RWPE2 (cell line): Measurements from ENCODE around the gene ADSS1.

ENCODE experiments used
- ATAC-seq: fragments of 200-7000 bp; cut with Tn5 transposase; 3 replicates; pipeline ENCODE4 v1.9.1; 2021; ENCODE audit warnings: low read depth
- DNase-seq: peaks from one replicate; pipeline ENCODE4 v3.0.0-alpha.2; 2020; ENCODE audit warnings: low spot score
- H3K27ac ChIP-seq: fragments of 450-650 bp; 2 replicates; pipeline ENCODE4 v1.5.1; 2017; ENCODE audit warnings: mild to moderate bottlenecking; ENCODE audit not compliant: poor library complexity, severe bottlenecking
- H3K27me3 ChIP-seq: fragments of 250-450 bp; sonication (Bioruptor Pico); 2 replicates; pipeline ENCODE4 v1.5.1; 2021; ENCODE audit warnings: mild to moderate bottlenecking, moderate library complexity; ENCODE audit not compliant: insufficient read depth, poor library complexity, severe bottlenecking
- H3K36me3 ChIP-seq: fragments of 250-450 bp; sonication (Bioruptor Pico); 2 replicates; pipeline ENCODE4 v1.5.1; 2020; ENCODE audit warnings: low read depth, mild to moderate bottlenecking, moderate library complexity
- H3K4me1 ChIP-seq: fragments of 250-450 bp; sonication (Bioruptor Pico); 2 replicates; pipeline ENCODE4 v1.5.1; 2021; ENCODE audit warnings: mild to moderate bottlenecking, moderate library complexity; ENCODE audit not compliant: insufficient read depth, poor library complexity, severe bottlenecking
- H3K4me3 ChIP-seq: fragments of 250-450 bp; sonication (Bioruptor Pico); 2 replicates; pipeline ENCODE4 v1.5.1; 2021; ENCODE audit warnings: mild to moderate bottlenecking, moderate library complexity; ENCODE audit not compliant: severe bottlenecking
- H3K9me3 ChIP-seq: fragments of 250-450 bp; sonication (Bioruptor Pico); 2 replicates; pipeline ENCODE4 v1.5.1; 2021; ENCODE audit warnings: mild to moderate bottlenecking, moderate library complexity; ENCODE audit not compliant: severe bottlenecking
- TF ChIP-seq, protein P1 (sequence below): fragments of 450-650 bp; IDR thresholded peaks from one replicate; pipeline ENCODE4 v1.5.1; 2017; ENCODE audit warnings: mild to moderate bottlenecking, moderate library complexity; ENCODE audit not compliant: poor library complexity, severe bottlenecking

The ADSS1 gene

GRCh38 chr14:104774453-104775072 lies 50.5 kb downstream of the ADSS1 start:
- no peak overlapping the region for H3K27ac ChIP-seq
- peaks cover 63% of the 10 kb centered on the region for H3K36me3 ChIP-seq
- no peak for ATAC-seq
- H3K4me3 ChIP-seq, result no peak overlapping the region
- no peaks in the 10 kb centered on the region for H3K27me3 ChIP-seq
- no peak for DNase-seq
- H3K4me1 ChIP-seq, result no peaks in the 10 kb centered on the region
- no peaks in the 10 kb centered on the region for H3K9me3 ChIP-seq
- TF ChIP-seq, protein P1, sequence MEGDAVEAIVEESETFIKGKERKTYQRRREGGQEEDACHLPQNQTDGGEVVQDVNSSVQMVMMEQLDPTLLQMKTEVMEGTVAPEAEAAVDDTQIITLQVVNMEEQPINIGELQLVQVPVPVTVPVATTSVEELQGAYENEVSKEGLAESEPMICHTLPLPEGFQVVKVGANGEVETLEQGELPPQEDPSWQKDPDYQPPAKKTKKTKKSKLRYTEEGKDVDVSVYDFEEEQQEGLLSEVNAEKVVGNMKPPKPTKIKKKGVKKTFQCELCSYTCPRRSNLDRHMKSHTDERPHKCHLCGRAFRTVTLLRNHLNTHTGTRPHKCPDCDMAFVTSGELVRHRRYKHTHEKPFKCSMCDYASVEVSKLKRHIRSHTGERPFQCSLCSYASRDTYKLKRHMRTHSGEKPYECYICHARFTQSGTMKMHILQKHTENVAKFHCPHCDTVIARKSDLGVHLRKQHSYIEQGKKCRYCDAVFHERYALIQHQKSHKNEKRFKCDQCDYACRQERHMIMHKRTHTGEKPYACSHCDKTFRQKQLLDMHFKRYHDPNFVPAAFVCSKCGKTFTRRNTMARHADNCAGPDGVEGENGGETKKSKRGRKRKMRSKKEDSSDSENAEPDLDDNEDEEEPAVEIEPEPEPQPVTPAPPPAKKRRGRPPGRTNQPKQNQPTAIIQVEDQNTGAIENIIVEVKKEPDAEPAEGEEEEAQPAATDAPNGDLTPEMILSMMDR, result no peak

DNA sequence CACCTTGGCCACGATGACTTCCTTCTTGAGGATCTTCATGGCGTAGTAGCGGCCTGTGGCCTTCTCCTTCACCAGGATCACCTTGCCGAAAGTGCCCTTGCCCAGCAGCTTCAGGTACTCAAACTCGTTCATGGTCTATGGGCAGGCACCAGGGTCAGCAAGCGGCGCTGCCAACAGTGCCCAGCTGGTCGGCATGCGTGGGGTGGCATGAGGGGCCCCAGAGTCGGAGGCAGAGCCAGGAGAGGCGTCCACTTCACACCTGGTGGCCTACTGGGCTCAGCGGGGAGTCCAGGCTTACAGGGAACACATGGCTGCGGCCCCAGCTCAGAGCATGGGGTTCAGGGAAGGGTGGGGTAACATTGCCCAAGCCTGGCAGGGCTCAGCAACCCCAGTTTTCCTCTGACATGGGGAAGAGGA lies 51.1 kb downstream of the ADSS1 start:
- H3K36me3 ChIP-seq, result peaks cover 68% of the 10 kb centered on the region
- H3K9me3 ChIP-seq, result no peaks in the 10 kb centered on the region
- ATAC-seq, result no peak
- H3K4me1 ChIP-seq, result no peaks in the 10 kb centered on the region
- no peak overlapping the region for H3K4me3 ChIP-seq
- H3K27me3 ChIP-seq, result no peaks in the 10 kb centered on the region
- no peak overlapping the region for H3K27ac ChIP-seq
- DNase-seq, result no peak
- TF ChIP-seq, protein P1, result no peak

DNA sequence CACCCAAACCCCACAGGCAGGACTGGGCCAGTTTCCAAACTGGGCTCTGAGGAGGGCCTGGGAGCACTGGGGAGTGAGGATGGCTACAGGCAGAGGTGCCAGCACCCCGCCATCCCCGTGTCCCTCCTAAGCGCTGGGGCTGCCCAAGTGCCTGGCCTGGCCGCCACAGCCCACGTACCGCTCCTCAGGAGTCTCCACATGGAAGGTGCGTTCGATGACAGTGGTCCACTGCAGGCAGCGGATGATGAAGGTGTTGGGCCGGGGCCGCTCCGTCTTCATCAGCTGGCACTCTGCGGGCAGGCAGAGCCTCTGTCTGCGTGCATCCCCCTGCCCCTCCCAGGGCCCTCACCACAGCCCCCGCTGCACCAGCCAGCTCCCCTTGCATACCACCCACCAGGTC lies 52.5 kb downstream of the ADSS1 start:
- no peaks in the 10 kb centered on the region for H3K9me3 ChIP-seq
- TF ChIP-seq, protein P1, result no peak
- no peak overlapping the region for H3K27ac ChIP-seq
- H3K27me3 ChIP-seq, result no peaks in the 10 kb centered on the region
- no peak for ATAC-seq
- H3K36me3 ChIP-seq, result peaks cover 71% of the 10 kb centered on the region
- H3K4me3 ChIP-seq, result no peak overlapping the region
- DNase-seq, result no peak
- H3K4me1 ChIP-seq, result no peaks in the 10 kb centered on the region

DNA sequence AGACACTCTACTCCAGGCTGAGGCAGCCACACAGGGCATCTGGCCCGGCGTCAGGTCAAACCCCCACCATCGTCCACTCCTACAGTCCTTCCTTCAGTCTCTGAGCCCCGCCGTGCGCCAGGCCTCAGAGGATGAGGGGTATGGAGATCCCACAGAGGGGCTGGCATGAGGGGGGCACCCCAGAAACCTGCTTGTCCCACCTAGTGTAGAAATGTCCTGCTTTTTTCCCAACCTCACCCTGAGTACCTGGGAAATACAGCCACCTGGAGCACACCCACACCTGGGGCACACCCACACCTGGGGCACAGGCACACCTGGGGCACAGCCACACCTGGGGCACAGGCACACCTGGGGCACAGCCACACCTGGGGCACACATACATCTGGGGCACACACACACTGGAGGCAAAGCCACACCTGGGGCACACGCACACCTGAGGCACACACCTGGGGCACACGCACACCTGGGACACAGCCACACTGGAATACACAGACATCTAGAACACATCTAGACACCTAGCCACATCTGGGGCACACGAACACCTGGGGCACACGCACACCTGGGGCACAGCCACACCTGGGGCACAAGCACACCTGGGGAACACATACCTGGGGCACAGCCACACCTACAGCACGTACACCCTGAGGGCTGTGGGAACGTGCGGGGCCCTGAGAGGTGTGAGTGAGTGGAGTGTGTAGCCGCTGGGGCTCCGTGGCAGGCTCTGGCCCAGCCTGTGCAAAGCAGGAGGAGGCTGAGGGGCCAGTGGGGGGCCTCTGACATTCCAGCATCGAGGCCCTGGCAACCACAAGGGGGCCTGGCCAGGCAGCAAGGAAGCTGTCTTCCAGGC lies 53.2 kb downstream of the ADSS1 start:
- TF ChIP-seq, protein P1, result no peak
- ATAC-seq (no peak), DNase-seq (no peak)
- H3K36me3 ChIP-seq, result peaks cover 68% of the 10 kb centered on the region
- no peaks in the 10 kb centered on the region for H3K9me3 ChIP-seq
- H3K27me3 ChIP-seq, result no peaks in the 10 kb centered on the region
- H3K27ac ChIP-seq, result no peak overlapping the region
- no peak overlapping the region for H3K4me3 ChIP-seq
- H3K4me1 ChIP-seq, result no peaks in the 10 kb centered on the region
